ENCODE data around the gene NPM3.

NPM3 gene

DNA sequence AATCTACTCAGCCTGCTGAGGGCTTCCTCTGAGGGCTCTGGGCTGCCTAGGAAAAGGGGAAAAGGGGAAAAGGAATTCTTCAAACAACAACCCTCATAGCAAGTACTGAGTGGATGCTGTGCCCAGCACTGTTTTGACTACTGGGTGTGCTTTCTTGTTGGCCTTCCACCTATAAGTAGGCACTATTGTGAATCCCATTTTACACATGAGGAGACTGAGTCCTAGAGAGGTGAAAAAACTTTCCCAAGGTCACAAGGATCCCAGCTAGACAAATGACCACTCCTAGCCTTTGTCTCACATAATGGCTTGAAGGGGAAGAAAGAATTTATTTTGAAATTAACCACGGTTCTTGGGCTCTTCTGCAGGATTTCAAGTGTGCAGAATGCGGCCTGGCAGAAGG is 24.4 kb downstream of the NPM3 start:
- no peak for DNase-seq (ENCODE audit: low read depth)

- no peak for DNase-seq (ENCODE audit: low read depth)
These were observed 31.0 kb downstream of the NPM3 start for GRCh38 chr10:101752241-101752640.

- no peak for DNase-seq (ENCODE audit: low read depth)
These were observed 33.9 kb downstream of the NPM3 start for GRCh38 chr10:101749047-101750016.

DNA sequence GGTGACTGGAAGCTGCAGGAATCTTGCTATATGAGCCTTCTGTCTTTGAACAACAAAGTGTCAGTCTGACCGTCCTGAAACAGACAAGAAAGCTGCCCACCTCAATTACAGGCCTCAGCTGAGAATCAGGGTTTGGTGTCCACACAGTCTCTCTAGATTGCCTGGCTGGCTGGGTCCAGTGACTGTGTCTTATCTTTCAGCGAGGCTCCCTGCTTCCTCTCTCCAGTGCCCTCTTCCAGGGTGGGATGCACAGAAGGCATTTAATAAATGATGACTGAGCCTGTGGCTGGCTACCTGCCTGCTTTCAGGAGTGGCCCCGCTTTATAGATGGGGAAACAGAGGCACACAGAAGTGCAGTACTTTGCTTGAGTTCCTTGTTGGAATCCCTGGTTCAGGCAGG is 34.8 kb downstream of the NPM3 start:
- DNase-seq (ENCODE audit: low read depth) = no peak

DNA sequence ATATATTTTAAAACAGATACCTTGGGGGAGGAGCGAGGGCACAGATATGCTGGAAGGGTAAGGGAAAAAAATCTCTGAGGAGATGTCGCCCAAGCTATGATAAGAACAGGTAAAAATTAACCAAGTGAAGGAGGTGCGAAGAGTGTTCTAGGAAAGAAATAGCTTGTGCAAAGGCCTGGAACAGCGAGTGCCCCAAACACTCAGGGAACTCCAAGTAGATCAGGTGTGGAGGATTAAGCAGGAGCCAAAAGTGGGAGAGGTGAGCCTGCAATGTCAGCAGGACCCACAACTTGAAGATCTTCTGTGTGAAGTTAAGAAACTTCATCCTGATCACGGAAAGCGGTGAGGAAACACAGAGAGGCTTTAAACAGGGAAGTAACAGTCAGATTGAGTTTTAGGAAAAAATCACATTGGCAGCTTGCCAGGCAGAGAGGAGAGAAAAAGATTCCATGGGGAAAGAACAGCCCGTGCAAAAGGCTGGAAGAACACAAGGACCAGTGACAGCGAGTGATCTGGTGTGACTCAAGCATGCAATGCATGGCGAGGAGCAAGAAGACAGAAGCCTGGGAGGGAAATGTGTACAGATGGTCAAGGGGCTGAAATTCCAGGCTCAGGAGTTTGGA is 38.1 kb downstream of the NPM3 start:
- no peak for DNase-seq (ENCODE audit: low read depth)

- DNase-seq (ENCODE audit: low read depth) = no peak
These were observed 39.0 kb downstream of the NPM3 start for GRCh38 chr10:101744267-101744666.

GRCh38 chr10:101741938-101742337 is 41.3 kb downstream of the NPM3 start:
- no peak for DNase-seq (ENCODE audit: low read depth)

GRCh38 chr10:101736666-101737065 is 46.6 kb downstream of the NPM3 start:
- DNase-seq (ENCODE audit: low read depth) = no peak

- DNase-seq (ENCODE audit: low read depth) = no peak
These were observed 51.1 kb downstream of the NPM3 start for GRCh38 chr10:101732096-101732495.
